Measurements from ENCODE around the gene RASGRP1.
"Not testable (repeated sequence)": the region's sequence is repeated elsewhere in the genome, so short reads cannot be mapped to it uniquely, and the experiment has no call there.

The RASGRP1 gene

GRCh38 chr15:38564557-38565286 is at the start of gene RASGRP1:
TSS of gene RASGRP1 (minus strand) at chr15:38564814. CDS start at chr15:38564628, 186 bp downstream.
- DNase-seq: peak in 7 of 14 donors; percentile 12 to 64 (median 30)

GRCh38 chr15:38613085-38613484 is 48.5 kb upstream of the RASGRP1 start:
- no peak for DNase-seq

- DNase-seq: no peak
Measured at GRCh38 chr15:38612159-38612863, 47.7 kb upstream of the RASGRP1 start.

GRCh38 chr15:38611228-38611627 is 46.6 kb upstream of the RASGRP1 start:
- no peak for DNase-seq

GRCh38 chr15:38610748-38611147 is 46.1 kb upstream of the RASGRP1 start:
- no peak for DNase-seq

GRCh38 chr15:38609097-38609738 is 44.6 kb upstream of the RASGRP1 start:
- DNase-seq: no peak

GRCh38 chr15:38608682-38609081 is 44.1 kb upstream of the RASGRP1 start:
- no peak for DNase-seq

GRCh38 chr15:38605744-38606143 is 41.1 kb upstream of the RASGRP1 start:
- DNase-seq: no peak

GRCh38 chr15:38603672-38604071 is 39.1 kb upstream of the RASGRP1 start:
- DNase-seq: no peak

- no peak for DNase-seq
Measured at GRCh38 chr15:38602910-38603670, 38.5 kb upstream of the RASGRP1 start.

GRCh38 chr15:38600236-38600635 is 35.6 kb upstream of the RASGRP1 start:
- peak in 1 of 14 donors; percentile 96 for DNase-seq

GRCh38 chr15:38598749-38599148 is 34.1 kb upstream of the RASGRP1 start:
- DNase-seq: no peak

- DNase-seq: peak in 1 of 14 donors; percentile 34
Measured at GRCh38 chr15:38597219-38597800, 32.7 kb upstream of the RASGRP1 start.

GRCh38 chr15:38593524-38593923 is 28.9 kb upstream of the RASGRP1 start:
- no peak for DNase-seq

- no peak for DNase-seq
Measured at GRCh38 chr15:38589502-38589901, 24.9 kb upstream of the RASGRP1 start.

GRCh38 chr15:38588672-38589071 is 24.1 kb upstream of the RASGRP1 start:
- DNase-seq: peak in 4 of 14 donors; percentile 1 to 29 (median 10)

- DNase-seq: no peak
Measured at GRCh38 chr15:38587214-38587613, 22.6 kb upstream of the RASGRP1 start.

GRCh38 chr15:38586005-38586404 is 21.4 kb upstream of the RASGRP1 start:
- DNase-seq: not testable (repeated sequence)

- DNase-seq: no peak
Measured at GRCh38 chr15:38578626-38579025, 14.0 kb upstream of the RASGRP1 start.

- DNase-seq: no peak
Measured at GRCh38 chr15:38577424-38577987, 12.9 kb upstream of the RASGRP1 start.

- no peak for DNase-seq
Measured at GRCh38 chr15:38576837-38577236, 12.2 kb upstream of the RASGRP1 start.

GRCh38 chr15:38576261-38576660 is 11.6 kb upstream of the RASGRP1 start:
- DNase-seq: no peak

Measured in C1 segment of cervical spinal cord (tissue), 14 donors.